SK-N-SH (cell line): ENCODE data around the gene SIPA1L2. TPM values are rescaled to one million over a fixed set of nuclear protein-coding genes. Genes with fewer than 3 reads are reported as not detected.

ENCODE experiments used
- CTCF ChIA-PET: fragments of 300-600, 350-600 bp; formaldehyde crosslinking; extraction: SDS; loops from one replicate; lab custom pipeline; 2021; lab: Yijun Ruan, JAX
- POLR2A ChIA-PET: fragments of 350-600 bp; sonication (Branson Sonifier 250); formaldehyde crosslinking; extraction: SDS; loops from one replicate; lab custom pipeline; 2020; ENCODE audit warnings: antibody characterized with exemption, inconsistent platforms; lab: Yijun Ruan, JAX
- DNase-seq: peaks from one replicate; pipeline ENCODE4 v3.0.0; 2012
- H2AFZ ChIP-seq: fragments of 200-600 bp; sonication (generic); 2 replicates; pipeline ENCODE4 v1.8.1; 2016; ENCODE audit warnings: antibody characterized with exemption, mild to moderate bottlenecking, low read depth
- H3F3A ChIP-seq: fragments of 200-600 bp; sonication (generic); replicated peaks from 2 replicates; pipeline ENCODE3; 2016; ENCODE audit warnings: antibody characterized with exemption, mild to moderate bottlenecking; ENCODE audit not compliant: insufficient read depth
- H3K27ac ChIP-seq, 2 experiments: fragments of 200-500 bp in 1 of 2; fragments of 200-600 bp in 1 of 2; sonication (Bioruptor generic) in 1 of 2; sonication (generic), shearing (Covaris generic) in 1 of 2; 2 replicates each; pipeline versions ENCODE4 v1.5.1 to v1.6.1; 2014 to 2016; ENCODE audit warnings: low read depth in 2 of 2, inconsistent platforms in 1 of 2, low read length in 1 of 2, mild to moderate bottlenecking in 1 of 2, mixed read lengths in 1 of 2
- H3K27me3 ChIP-seq: fragments of 200-600 bp; sonication (generic), shearing (Covaris generic); 2 replicates; pipeline ENCODE4 v1.6.1; 2016; ENCODE audit warnings: mixed run types; ENCODE audit not compliant: insufficient read depth
- H3K36me3 ChIP-seq, 2 experiments: fragments of 200-500 bp in 1 of 2; fragments of 200-600 bp in 1 of 2; sonication (Bioruptor generic) in 1 of 2; sonication (generic) in 1 of 2; replicated peaks in 1 of 2; 2 replicates each; pipeline versions ENCODE3 to v1.5.1; 2014 to 2016; ENCODE audit warnings: low read length in 1 of 2, mild to moderate bottlenecking in 1 of 2; ENCODE audit not compliant: insufficient read depth in 2 of 2, control insufficient read depth in 1 of 2
- H3K4me1 ChIP-seq, 2 experiments: fragments of 200-500 bp in 1 of 2; fragments of 200-600 bp in 1 of 2; sonication (Bioruptor generic) in 1 of 2; sonication (generic), shearing (Covaris generic) in 1 of 2; 2 replicates each; pipeline versions ENCODE4 v1.5.1 to v1.6.1; 2014 to 2016; ENCODE audit warnings: low read depth in 1 of 2, low read length in 1 of 2, mixed run types in 1 of 2; ENCODE audit not compliant: insufficient read depth in 2 of 2, control insufficient read depth in 1 of 2
- H3K4me2 ChIP-seq: fragments of 200-600 bp; sonication (generic), shearing (Covaris generic); 2 replicates; pipeline ENCODE4 v1.6.1; 2017; ENCODE audit warnings: mixed run types
- H3K4me3 ChIP-seq, 2 experiments: fragments of 200-500 bp in 1 of 2; fragments of 200-600 bp in 1 of 2; sonication (Bioruptor generic) in 1 of 2; sonication (generic), shearing (Covaris generic) in 1 of 2; 2 replicates each; pipeline versions ENCODE4 v1.5.1 to v1.8.1; 2014 to 2016; ENCODE audit warnings: low read depth in 2 of 2, inconsistent platforms in 1 of 2, low read length in 1 of 2, mild to moderate bottlenecking in 1 of 2, mixed read lengths in 1 of 2, moderate library complexity in 1 of 2
- H3K79me2 ChIP-seq: fragments of 200-600 bp; sonication (generic); 2 replicates; pipeline ENCODE4 v1.8.1; 2017; ENCODE audit warnings: mild to moderate bottlenecking; ENCODE audit not compliant: insufficient read depth
- H3K9ac ChIP-seq: fragments of 200-600 bp; sonication (generic); 2 replicates; pipeline ENCODE4 v1.6.1; 2017; ENCODE audit warnings: mixed run types
- H3K9me2 ChIP-seq: fragments of 200-600 bp; sonication (generic); 2 replicates; pipeline ENCODE4 v1.6.1; 2017; ENCODE audit warnings: mixed run types
- H3K9me3 ChIP-seq: fragments of 200-600 bp; sonication (generic); 2 replicates; pipeline ENCODE4 v1.6.1; 2017; ENCODE audit warnings: mixed run types, mild to moderate bottlenecking, moderate library complexity
- H4K20me1 ChIP-seq: fragments of 200-600 bp; sonication (generic); 2 replicates; pipeline ENCODE4 v1.6.1; 2017; ENCODE audit warnings: mild to moderate bottlenecking, mixed run types; ENCODE audit not compliant: insufficient read depth
- EP300 ChIP-seq, 2 experiments: IDR thresholded peaks; 2 replicates each; pipeline versions ENCODE4 v1.4.0 to v1.6.1; 2012; ENCODE audit warnings: borderline replicate concordance in 1 of 2, low read depth in 1 of 2, low read length in 1 of 2
- FOXJ3 ChIP-seq: sonication (generic); formaldehyde crosslinking; IDR thresholded peaks from 2 replicates; pipeline ENCODE4 v1.5.1; 2020; ENCODE audit warnings: mild to moderate bottlenecking, missing genetic modification reagents
- GABPA ChIP-seq: IDR thresholded peaks from 2 replicates; pipeline ENCODE4 v1.4.0; 2012; ENCODE audit warnings: low read depth, mild to moderate bottlenecking
- GATA2 ChIP-seq: sonication (generic); formaldehyde crosslinking; IDR thresholded peaks from 2 replicates; pipeline ENCODE4 v1.5.0; 2020; ENCODE audit warnings: mild to moderate bottlenecking, missing genetic modification reagents
- JUND ChIP-seq: IDR thresholded peaks from 2 replicates; pipeline ENCODE4 v1.4.0; 2012
- MXI1 ChIP-seq: IDR thresholded peaks from 2 replicates; pipeline ENCODE4 v1.6.1; 2012; ENCODE audit warnings: mild to moderate bottlenecking, low read depth, low read length, improper control_type of control experiment
- SIN3A ChIP-seq: IDR thresholded peaks from 2 replicates; pipeline ENCODE4 v1.6.1; 2012; ENCODE audit warnings: low read depth, mild to moderate bottlenecking, low read length, moderate library complexity, borderline replicate concordance
- TAF1 ChIP-seq: IDR thresholded peaks from 2 replicates; pipeline ENCODE4 v1.6.1; 2012; ENCODE audit warnings: low read depth, mild to moderate bottlenecking, low read length, moderate library complexity, borderline replicate concordance
- TCF12 ChIP-seq: IDR thresholded peaks from 2 replicates; pipeline ENCODE4 v1.4.0; 2012
- TEAD4 ChIP-seq: IDR thresholded peaks from 2 replicates; pipeline ENCODE4 v1.4.0; 2012; ENCODE audit warnings: mild to moderate bottlenecking, borderline replicate concordance; ENCODE audit not compliant: insufficient read depth
- YY1 ChIP-seq: IDR thresholded peaks from 2 replicates; pipeline ENCODE4 v1.4.0; 2012; ENCODE audit warnings: low read depth, mild to moderate bottlenecking
- WGBS: methylation state at CpG from one replicate; pipeline ENCODE4 v1.1.6; 2017; ENCODE audit warnings: low lambda C conversion rate; 5-methylcytosine and 5-hydroxymethylcytosine counted together
- polyA plus RNA-seq, 3 experiments: library from polyadenylated mRNA; depleted of rRNA; stranded (reverse); fragments of >200 nt; gene quantifications; 2 replicates each; pipeline ENCODE4 v1.2.3, GENCODE V29; 2012
- TF ChIP-seq, protein P1 (sequence below): IDR thresholded peaks from 2 replicates; pipeline ENCODE4 v1.6.1; 2012; ENCODE audit warnings: mild to moderate bottlenecking, low read depth, low read length, moderate library complexity
- TF ChIP-seq, protein P2 (sequence below): IDR thresholded peaks from 2 replicates; pipeline ENCODE4 v1.4.0; 2012; ENCODE audit warnings: low read depth, borderline replicate concordance
- TF ChIP-seq, protein P3 (sequence below): fragments of 150-350 bp; IDR thresholded peaks from 2 replicates; pipeline ENCODE4 v1.6.1; 2017; ENCODE audit warnings: antibody characterized with exemption, low read length, low read depth, borderline replicate concordance

SIPA1L2 gene
- polyA plus RNA-seq, 1 of the 3 experiments (the other 2 are of a cell fraction), result 0.48 TPM

DNA sequence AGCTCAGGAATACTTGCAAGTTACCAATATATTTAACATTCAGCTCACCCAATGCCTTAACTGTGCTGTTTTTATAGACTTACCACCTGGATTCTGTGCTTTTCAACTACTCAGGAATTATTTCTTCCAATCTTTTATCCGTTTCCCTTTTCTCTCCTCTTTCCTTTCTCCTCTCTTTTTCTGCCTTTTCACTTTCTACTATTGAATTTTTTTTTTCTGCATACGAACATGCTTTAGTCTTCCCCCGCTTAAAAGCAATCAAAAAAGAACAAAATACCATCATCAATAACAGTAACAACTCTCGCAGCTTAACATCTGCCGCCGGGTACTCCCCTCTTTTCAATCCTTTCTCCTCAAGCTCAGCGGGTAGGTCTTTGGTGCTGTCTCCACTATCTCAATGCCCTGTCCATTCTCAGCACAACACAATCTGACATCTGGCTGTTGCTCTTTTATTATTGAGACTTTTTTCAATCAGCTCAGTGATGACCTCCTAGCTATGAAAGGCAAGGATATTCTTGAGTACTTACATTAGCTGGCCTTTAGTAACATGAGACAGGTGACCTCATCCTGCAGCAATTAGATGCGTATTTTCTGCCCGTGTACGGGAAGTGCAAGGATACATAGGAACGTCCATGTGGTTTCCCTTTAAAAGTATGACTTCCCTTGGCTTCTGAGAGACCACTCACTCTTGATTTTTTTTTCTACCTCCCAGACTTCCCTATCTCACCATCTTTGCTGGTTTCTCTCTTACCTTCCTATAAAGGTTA, 40.2 kb upstream of the SIPA1L2 start:
- Histone ChIP-seq H3K4me3 (no peak overlapping the region), H3K36me3 (no peaks in the 10 kb centered on the region), H3K79me2 (no peaks in the 10 kb centered on the region), H3K9me3 (no peaks in the 10 kb centered on the region), H2AFZ (no peak overlapping the region), H4K20me1 (no peaks in the 10 kb centered on the region), H3K27ac (no peak overlapping the region), H3K4me1 (no peaks in the 10 kb centered on the region; a peak in 1 of 4 replicates), H3F3A (no peaks in the 10 kb centered on the region), H3K27me3 (no peaks in the 10 kb centered on the region), H3K9me2 (no peaks in the 10 kb centered on the region), H3K4me2 (no peak overlapping the region), H3K9ac (no peak overlapping the region)
- DNase-seq, result no peak
- ChIA-PET POLR2A (no interaction called here), CTCF (interaction anchor here (0.7 to 1.1 kb wide), 2 partner anchors 10 to 18 kb away, joined by 3 read pairs; no protein-coding TSS in a partner anchor)
- no peak for TF ChIP-seq JUND
- TF ChIP-seq TCF12, result no peak
- TF ChIP-seq, protein P1, sequence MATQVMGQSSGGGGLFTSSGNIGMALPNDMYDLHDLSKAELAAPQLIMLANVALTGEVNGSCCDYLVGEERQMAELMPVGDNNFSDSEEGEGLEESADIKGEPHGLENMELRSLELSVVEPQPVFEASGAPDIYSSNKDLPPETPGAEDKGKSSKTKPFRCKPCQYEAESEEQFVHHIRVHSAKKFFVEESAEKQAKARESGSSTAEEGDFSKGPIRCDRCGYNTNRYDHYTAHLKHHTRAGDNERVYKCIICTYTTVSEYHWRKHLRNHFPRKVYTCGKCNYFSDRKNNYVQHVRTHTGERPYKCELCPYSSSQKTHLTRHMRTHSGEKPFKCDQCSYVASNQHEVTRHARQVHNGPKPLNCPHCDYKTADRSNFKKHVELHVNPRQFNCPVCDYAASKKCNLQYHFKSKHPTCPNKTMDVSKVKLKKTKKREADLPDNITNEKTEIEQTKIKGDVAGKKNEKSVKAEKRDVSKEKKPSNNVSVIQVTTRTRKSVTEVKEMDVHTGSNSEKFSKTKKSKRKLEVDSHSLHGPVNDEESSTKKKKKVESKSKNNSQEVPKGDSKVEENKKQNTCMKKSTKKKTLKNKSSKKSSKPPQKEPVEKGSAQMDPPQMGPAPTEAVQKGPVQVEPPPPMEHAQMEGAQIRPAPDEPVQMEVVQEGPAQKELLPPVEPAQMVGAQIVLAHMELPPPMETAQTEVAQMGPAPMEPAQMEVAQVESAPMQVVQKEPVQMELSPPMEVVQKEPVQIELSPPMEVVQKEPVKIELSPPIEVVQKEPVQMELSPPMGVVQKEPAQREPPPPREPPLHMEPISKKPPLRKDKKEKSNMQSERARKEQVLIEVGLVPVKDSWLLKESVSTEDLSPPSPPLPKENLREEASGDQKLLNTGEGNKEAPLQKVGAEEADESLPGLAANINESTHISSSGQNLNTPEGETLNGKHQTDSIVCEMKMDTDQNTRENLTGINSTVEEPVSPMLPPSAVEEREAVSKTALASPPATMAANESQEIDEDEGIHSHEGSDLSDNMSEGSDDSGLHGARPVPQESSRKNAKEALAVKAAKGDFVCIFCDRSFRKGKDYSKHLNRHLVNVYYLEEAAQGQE, result no peak
- TF ChIP-seq, protein P2, sequence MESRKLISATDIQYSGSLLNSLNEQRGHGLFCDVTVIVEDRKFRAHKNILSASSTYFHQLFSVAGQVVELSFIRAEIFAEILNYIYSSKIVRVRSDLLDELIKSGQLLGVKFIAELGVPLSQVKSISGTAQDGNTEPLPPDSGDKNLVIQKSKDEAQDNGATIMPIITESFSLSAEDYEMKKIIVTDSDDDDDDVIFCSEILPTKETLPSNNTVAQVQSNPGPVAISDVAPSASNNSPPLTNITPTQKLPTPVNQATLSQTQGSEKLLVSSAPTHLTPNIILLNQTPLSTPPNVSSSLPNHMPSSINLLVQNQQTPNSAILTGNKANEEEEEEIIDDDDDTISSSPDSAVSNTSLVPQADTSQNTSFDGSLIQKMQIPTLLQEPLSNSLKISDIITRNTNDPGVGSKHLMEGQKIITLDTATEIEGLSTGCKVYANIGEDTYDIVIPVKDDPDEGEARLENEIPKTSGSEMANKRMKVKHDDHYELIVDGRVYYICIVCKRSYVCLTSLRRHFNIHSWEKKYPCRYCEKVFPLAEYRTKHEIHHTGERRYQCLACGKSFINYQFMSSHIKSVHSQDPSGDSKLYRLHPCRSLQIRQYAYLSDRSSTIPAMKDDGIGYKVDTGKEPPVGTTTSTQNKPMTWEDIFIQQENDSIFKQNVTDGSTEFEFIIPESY, result no peak
- TF ChIP-seq, protein P3, sequence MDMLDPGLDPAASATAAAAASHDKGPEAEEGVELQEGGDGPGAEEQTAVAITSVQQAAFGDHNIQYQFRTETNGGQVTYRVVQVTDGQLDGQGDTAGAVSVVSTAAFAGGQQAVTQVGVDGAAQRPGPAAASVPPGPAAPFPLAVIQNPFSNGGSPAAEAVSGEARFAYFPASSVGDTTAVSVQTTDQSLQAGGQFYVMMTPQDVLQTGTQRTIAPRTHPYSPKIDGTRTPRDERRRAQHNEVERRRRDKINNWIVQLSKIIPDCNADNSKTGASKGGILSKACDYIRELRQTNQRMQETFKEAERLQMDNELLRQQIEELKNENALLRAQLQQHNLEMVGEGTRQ, result no peak
- TF ChIP-seq GATA2 (CRISPR knock-in tag), result no peak
- WGBS, result 64% methylated on average over 11 of the region's 11 CpGs

DNA sequence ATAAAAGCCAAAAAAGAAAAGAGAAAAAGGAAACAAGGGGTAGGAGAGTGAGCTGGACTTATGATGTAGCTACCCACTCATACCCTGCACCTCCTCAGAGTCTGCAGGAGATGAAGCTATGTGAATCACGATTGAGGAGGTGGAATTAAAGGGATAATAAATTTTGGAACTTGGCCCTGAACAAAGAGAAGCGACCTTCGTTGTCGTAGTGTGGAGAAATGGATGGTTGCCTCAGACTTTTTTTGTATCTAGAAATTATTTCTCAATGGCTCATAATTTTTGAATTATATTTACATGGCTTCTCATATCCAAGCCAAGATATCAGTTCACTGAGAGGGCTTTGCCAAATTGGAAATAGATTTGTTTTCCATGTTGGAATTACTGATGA, 37.8 kb upstream of the SIPA1L2 start:
- no peak overlapping the region for H3K4me3 ChIP-seq
- 53% methylated on average over 4 of the region's 4 CpGs for WGBS
- H3K4me2 ChIP-seq, result no peak overlapping the region
- H3K79me2 ChIP-seq, result no peaks in the 10 kb centered on the region
- H3K27me3 ChIP-seq, result no peaks in the 10 kb centered on the region
- H3K9me3 ChIP-seq, result no peaks in the 10 kb centered on the region
- ChIA-PET CTCF (interaction anchor here (0.7 to 1.6 kb wide), 2 partner anchors 10 to 357 kb away, joined by 3 to 4 read pairs; no protein-coding TSS in a partner anchor), POLR2A (no interaction called here)
- H3K9me2 ChIP-seq, result no peaks in the 10 kb centered on the region
- H3K4me1 ChIP-seq, result no peaks in the 10 kb centered on the region; a peak in 1 of 4 replicates
- H3K27ac ChIP-seq, result no peak overlapping the region
- H4K20me1 ChIP-seq, result no peaks in the 10 kb centered on the region
- no peak overlapping the region for H2AFZ ChIP-seq
- TF ChIP-seq FOXJ3 (CRISPR knock-in tag), result no peak
- TF ChIP-seq TAF1, result no peak
- TF ChIP-seq SIN3A, result no peak
- no peak for TF ChIP-seq GABPA
- no peak for TF ChIP-seq YY1
- no peak for TF ChIP-seq MXI1
- no peak for TF ChIP-seq EP300 (IDR thresholded peaks at IDR 0.05; ENCODE audit: borderline replicate concordance in 1 of 2, low read depth in 1 of 2, low read length in 1 of 2)
- TF ChIP-seq TCF12, result no peak
- TF ChIP-seq TEAD4, result no peak
- no peaks in the 10 kb centered on the region for H3K36me3 ChIP-seq
- H3F3A ChIP-seq, result no peaks in the 10 kb centered on the region
- H3K9ac ChIP-seq, result no peak overlapping the region
- DNase-seq, result no peak
